ENCODE measurements around the gene HERC2.

DNA sequence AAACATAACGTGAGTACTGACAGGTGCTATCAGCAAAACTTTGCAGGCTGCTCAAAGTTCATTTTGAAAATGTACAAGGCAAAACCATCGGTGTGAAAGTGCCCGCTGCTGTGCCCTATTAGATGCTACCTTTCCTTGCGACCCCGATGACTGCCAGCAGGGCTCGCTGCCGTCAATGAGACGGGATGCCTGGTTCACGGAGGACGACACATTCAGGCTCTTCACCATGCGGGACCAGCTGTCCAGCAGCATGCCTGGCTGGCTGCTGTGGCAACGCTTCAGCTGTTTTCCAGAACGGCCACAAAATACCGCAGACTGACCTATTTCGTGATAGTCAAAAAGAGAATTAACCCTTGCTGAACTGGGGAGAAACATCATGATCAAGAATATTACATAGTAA, 130.1 kb downstream of the HERC2 start:
- TF ChIP-seq RAD21 (IDR thresholded peaks at IDR 0.05; ENCODE audit: low read length) (peak; percentile 49), RFX5 (IDR thresholded peaks at IDR 0.05; ENCODE audit: low read depth, low read length) (no peak), MXI1 (IDR thresholded peaks at IDR 0.05; ENCODE audit: borderline replicate concordance, low read depth, low read length) (peak; percentile 97), CTCF (conservative IDR thresholded peaks at IDR 0.05; ENCODE audit: low read depth, low read length) (peak; percentile 48)
